AG04450 (cell line): ENCODE measurements around the gene C1orf87. TPM values are rescaled to one million over a fixed set of nuclear protein-coding genes. Genes with fewer than 3 reads are reported as not detected.

ENCODE experiments used
- CTCF ChIA-PET: fragments of 300-600, 350-600 bp; formaldehyde crosslinking; extraction: SDS; loops from one replicate; lab custom pipeline; 2022; ENCODE audit warnings: antibody characterized with exemption, inconsistent platforms; lab: Charles Lee
- POLR2A ChIA-PET: fragments of 350-600 bp; formaldehyde crosslinking; extraction: SDS; loops from one replicate; lab custom pipeline; 2021; ENCODE audit warnings: antibody characterized with exemption, inconsistent platforms; lab: Yijun Ruan, JAX
- DNase-seq: peaks from one replicate; pipeline ENCODE4 v3.0.0-alpha.2; 2011; ENCODE audit warnings: low read depth, low spot score
- H3K27ac ChIP-seq: one replicate; pipeline ENCODE4 v1.5.1; 2012; ENCODE audit warnings: low read depth, low read length, control low read depth
- H3K27me3 ChIP-seq: one replicate; pipeline ENCODE4 v1.6.0; 2012; ENCODE audit warnings: low read length; ENCODE audit not compliant: control insufficient read depth, insufficient read depth
- H3K4me3 ChIP-seq: 2 replicates; pipeline ENCODE4 v1.5.1; 2011; ENCODE audit warnings: mild to moderate bottlenecking, low read depth, low read length, control low read depth
- H3K9me3 ChIP-seq: 2 replicates; pipeline ENCODE4 v1.5.1; 2012; ENCODE audit warnings: low read length; ENCODE audit not compliant: control insufficient read depth, insufficient read depth
- CTCF ChIP-seq: IDR thresholded peaks from 2 replicates; pipeline ENCODE4 v1.5.1; 2011; ENCODE audit warnings: low read depth, low read length, control low read depth, inconsistent platforms
- polyA plus RNA-seq: library from polyadenylated mRNA; depleted of rRNA; stranded (reverse); fragments of >200 nt; gene quantifications from 2 replicates; pipeline ENCODE4 v1.2.3, GENCODE V29; 2011

The C1orf87 gene
- polyA plus RNA-seq, 1 experiment = not detected

- CTCF ChIA-PET = no interaction called here
- no peak for DNase-seq
- POLR2A ChIA-PET = no interaction called here
- Histone ChIP-seq H3K4me3 (no peak overlapping the region), H3K9me3 (no peaks in the 10 kb centered on the region), H3K27ac (no peak overlapping the region), H3K27me3 (no peaks in the 10 kb centered on the region)
- no peak for TF ChIP-seq CTCF
Observed at GRCh38 chr1:60041783-60042182, 31.8 kb downstream of the C1orf87 start.

DNA sequence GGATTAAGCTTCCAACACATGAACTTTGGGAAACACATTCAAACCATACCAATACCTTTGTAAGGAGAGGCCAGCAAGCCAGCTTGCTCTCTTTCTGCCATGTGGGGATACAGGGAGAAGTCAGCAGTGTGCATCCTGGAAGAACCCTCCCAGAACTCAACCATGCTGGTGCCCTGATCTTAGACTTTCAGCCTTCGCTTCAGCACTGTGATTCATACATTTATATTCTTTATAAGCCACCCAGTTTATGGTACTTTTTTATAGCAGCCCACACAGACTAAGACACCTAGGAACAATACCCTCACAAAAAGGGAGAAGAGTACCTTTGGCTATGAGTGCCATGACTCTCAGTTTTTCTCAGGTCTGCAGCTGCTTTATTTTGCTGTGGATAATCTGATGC lies 35.9 kb downstream of the C1orf87 start:
- ChIA-PET CTCF (no interaction called here), POLR2A (no interaction called here)
- H3K27ac ChIP-seq = no peak overlapping the region
- no peaks in the 10 kb centered on the region for H3K27me3 ChIP-seq
- TF ChIP-seq CTCF = no peak
- DNase-seq = no peak
- H3K4me3 ChIP-seq = no peak overlapping the region
- H3K9me3 ChIP-seq = no peaks in the 10 kb centered on the region

- Histone ChIP-seq H3K4me3 (no peak overlapping the region), H3K9me3 (no peaks in the 10 kb centered on the region), H3K27ac (no peak overlapping the region), H3K27me3 (no peaks in the 10 kb centered on the region)
- CTCF ChIA-PET = no interaction called here
- POLR2A ChIA-PET = no interaction called here
- TF ChIP-seq CTCF = no peak
- DNase-seq = no peak
Observed at GRCh38 chr1:60036856-60037460, 36.6 kb downstream of the C1orf87 start.

DNA sequence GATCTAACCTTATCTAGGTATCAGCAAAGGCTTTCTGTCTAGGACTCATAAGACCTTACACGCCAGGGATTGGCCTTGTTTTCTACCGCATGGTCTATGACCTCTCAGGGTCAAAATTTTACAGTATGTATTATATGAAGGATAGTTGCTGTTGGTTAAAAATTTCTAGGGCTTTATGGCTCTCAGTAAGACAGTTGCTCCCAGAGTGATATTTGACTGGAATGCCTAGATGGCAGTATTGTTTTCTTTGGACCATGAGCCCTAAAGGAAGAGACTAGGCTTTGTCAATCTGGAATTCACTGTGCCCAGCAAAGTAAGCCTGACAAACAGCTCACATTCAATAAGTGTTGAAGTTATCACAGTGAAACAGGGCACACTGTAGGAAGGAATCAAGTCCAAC lies 37.6 kb downstream of the C1orf87 start:
- ChIA-PET POLR2A (no interaction called here), CTCF (no interaction called here)
- H3K27me3 ChIP-seq = no peaks in the 10 kb centered on the region
- no peak for TF ChIP-seq CTCF
- no peak for DNase-seq
- no peaks in the 10 kb centered on the region for H3K9me3 ChIP-seq
- no peak overlapping the region for H3K27ac ChIP-seq
- no peak overlapping the region for H3K4me3 ChIP-seq

DNA sequence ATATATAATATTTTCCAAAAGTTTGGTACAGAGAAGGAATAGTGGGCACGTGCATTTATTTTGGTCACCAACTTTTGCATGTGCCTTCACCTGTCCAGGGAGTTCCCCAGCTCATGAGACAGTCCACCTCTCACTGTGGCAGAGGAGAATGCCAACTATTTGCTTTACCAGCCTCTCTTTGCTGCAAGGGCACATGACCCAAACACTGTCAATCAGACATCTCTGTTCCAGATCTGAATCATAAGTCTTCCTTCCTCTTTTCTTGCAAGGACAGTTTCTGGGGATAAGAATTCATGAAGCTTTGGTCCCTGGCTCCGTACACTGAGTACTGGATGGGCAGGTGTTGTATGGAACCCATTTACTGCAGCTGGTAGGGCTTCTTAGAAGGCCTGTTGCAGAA lies 38.6 kb downstream of the C1orf87 start:
- no peaks in the 10 kb centered on the region for H3K27me3 ChIP-seq
- TF ChIP-seq CTCF = no peak
- no peak overlapping the region for H3K27ac ChIP-seq
- ChIA-PET POLR2A (no interaction called here), CTCF (interaction anchor here (0.9 kb wide), 1 partner anchor 63 kb away, joined by 5 read pairs; no protein-coding TSS in a partner anchor)
- H3K9me3 ChIP-seq = no peaks in the 10 kb centered on the region
- no peak overlapping the region for H3K4me3 ChIP-seq
- DNase-seq = no peak
